SJCRH30 (cell line): Measurements from ENCODE around the gene FHIT. TPM values are rescaled to one million over a fixed set of nuclear protein-coding genes. Genes with fewer than 3 reads are reported as not detected.

Source experiments
- DNase-seq, 2 experiments: peaks; one replicate each; pipeline ENCODE4 v3.0.0-alpha.2; 2015 to 2020
- H3K27ac ChIP-seq: fragments of 250-450 bp; sonication (Bioruptor Pico); 2 replicates; pipeline ENCODE4 v1.5.1; 2020; ENCODE audit warnings: mild to moderate bottlenecking, moderate library complexity
- H3K27me3 ChIP-seq: fragments of 250-450 bp; sonication (Bioruptor Pico); 2 replicates; pipeline ENCODE4 v1.5.1; 2020; ENCODE audit warnings: mild to moderate bottlenecking, moderate library complexity
- H3K36me3 ChIP-seq: fragments of 250-450 bp; sonication (Bioruptor Pico); 2 replicates; pipeline ENCODE4 v1.5.1; 2020; ENCODE audit warnings: mild to moderate bottlenecking, moderate library complexity
- H3K4me1 ChIP-seq: fragments of 250-450 bp; sonication (Bioruptor Pico); 2 replicates; pipeline ENCODE4 v1.5.1; 2020; ENCODE audit warnings: mild to moderate bottlenecking, moderate library complexity
- H3K4me3 ChIP-seq: fragments of 250-450 bp; sonication (Bioruptor Pico); 2 replicates; pipeline ENCODE4 v1.5.1; 2020; ENCODE audit warnings: mild to moderate bottlenecking, moderate library complexity
- H3K9me3 ChIP-seq: fragments of 250-450 bp; sonication (Bioruptor Pico); replicated peaks from 2 replicates; pipeline ENCODE4 v1.5.1; 2020; ENCODE audit warnings: mild to moderate bottlenecking, moderate library complexity
- total RNA-seq: library from RNA; depleted of rRNA; stranded (reverse); fragments of >200 nt; shearing (Covaris generic); gene quantifications from 2 replicates; pipeline ENCODE4 v1.2.3, GENCODE V29; 2014

FHIT gene
- total RNA-seq, 1 experiment from 2014 or later = 2.2 TPM

DNA sequence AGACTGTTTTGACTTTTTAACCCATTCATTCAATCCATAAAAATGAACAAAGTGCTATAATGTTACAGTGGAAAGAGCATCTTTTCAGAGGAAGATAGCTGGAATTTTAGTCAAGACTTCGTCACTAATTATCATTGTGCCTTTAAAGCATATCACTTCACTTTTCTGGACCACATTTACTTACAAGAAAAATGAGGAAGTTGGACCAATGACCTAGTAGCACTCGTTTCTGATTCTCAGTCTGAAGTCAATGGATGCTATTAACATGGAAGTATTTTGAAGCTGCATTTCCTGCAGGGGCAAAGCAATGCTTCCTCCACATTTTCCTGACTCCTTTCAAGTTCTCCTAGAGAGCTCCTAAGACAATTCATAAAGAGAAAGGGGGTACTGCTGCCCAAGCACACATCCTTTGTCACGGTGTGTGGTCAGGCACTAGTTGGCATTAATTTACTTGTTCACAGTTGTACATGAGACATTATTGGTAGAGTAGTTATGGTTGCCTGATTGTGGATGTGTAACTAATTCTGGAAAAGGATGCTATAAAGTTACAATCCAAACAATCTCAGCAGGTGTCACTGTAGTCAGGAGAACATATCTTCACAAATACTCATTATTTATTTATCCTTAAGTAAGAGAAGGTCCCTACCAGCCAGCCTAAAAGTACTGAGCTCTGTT is 1049.1 kb downstream of the FHIT start:
- Histone ChIP-seq H3K4me3 (no peak overlapping the region), H3K27me3 (no peaks in the 10 kb centered on the region), H3K4me1 (no peaks in the 10 kb centered on the region), H3K27ac (no peak overlapping the region), H3K9me3 (no peaks in the 10 kb centered on the region), H3K36me3 (no peaks in the 10 kb centered on the region)
- DNase-seq = peak in 1 of 2 experiments; percentile 11

DNA sequence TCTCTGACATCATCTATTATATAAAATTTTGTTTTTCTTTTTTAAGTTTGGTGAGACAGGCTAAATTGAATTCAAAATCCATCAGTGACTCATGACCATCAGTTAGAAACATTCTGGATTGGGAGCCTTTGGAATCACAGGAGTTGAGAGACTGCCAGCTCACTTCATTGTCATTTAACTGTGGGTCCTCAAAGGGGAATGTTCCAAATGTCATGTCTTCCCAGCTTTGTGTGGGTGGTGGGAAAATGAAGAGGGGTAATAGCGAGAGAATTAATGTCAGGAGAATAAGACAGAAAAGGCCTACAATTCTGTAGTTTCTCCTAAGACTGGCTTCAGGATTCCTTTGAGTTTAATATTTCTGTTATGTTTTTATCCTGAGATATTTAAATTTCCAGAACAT is 1051.9 kb downstream of the FHIT start:
- Histone ChIP-seq H3K4me1 (no peaks in the 10 kb centered on the region), H3K9me3 (no peaks in the 10 kb centered on the region), H3K27me3 (no peaks in the 10 kb centered on the region), H3K36me3 (no peaks in the 10 kb centered on the region), H3K4me3 (no peak overlapping the region), H3K27ac (no peak overlapping the region)
- no peak for DNase-seq

DNA sequence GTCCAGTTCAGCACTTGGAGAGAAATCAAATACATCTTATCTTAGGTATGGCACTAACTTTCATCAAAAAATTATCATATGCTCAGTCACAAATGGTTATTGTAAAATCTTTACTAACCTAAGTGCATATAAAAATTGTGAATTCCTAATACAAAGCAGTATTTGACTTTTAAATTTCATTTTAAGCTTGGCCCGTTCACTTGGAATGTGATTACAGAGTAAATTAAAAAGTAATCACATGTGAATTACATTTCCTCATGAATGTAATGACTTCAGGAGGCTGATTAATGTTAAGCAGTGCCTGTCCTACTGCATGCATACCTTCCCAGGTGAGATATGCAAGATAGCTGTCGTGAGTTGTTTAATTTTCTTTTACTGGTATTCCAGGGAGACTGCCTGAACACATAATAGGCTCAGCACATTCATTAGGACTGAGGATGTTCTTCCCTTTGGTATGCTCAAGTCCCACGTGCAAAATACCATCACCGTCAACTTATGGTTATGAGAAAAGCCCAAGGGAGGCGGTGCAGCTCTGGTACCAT is 1053.0 kb downstream of the FHIT start:
- H3K9me3 ChIP-seq = no peaks in the 10 kb centered on the region
- no peaks in the 10 kb centered on the region for H3K27me3 ChIP-seq
- no peak for DNase-seq
- H3K36me3 ChIP-seq = no peaks in the 10 kb centered on the region
- H3K4me1 ChIP-seq = no peaks in the 10 kb centered on the region
- no peak overlapping the region for H3K27ac ChIP-seq
- no peak overlapping the region for H3K4me3 ChIP-seq

DNA sequence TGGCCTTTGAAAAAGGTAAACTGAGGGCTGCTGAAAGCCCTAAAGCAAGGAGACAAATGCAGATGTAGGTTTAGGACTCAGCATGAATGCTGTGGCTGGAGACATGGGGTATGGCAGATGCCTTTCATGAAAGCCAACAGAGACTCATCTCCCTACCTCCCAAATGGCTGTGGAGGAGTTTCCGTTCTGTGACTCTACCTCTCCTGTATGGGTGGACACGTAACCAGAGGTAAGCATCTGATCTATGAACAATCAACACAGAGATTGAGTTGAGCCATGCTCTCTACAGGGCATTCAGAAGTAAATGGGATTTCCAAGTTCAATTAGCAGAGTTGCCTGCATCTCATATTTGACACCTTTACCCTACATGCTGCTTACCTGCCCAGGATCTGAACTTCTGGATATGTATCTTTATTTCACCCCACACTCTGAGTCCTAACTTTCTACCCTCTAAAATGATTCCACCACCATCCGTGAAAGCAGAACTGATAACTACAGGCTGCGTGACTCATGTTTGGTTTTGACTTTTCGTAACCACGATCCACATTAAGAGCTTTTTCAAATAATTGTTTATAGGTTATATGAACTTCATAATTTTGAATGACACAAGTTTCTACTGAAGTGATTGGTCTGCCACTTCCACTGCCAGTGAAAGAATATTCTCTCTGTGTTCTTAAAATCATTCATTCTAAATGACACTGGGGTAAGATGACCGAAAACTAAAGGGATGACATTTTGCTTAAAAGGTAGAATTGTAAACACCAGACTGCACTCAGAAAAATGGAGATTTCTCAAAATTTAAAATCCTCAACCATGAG is 1058.7 kb downstream of the FHIT start:
- Histone ChIP-seq H3K27me3 (no peaks in the 10 kb centered on the region), H3K9me3 (no peaks in the 10 kb centered on the region), H3K27ac (no peak overlapping the region), H3K4me1 (no peaks in the 10 kb centered on the region), H3K4me3 (no peak overlapping the region), H3K36me3 (no peaks in the 10 kb centered on the region)
- DNase-seq = no peak

DNA sequence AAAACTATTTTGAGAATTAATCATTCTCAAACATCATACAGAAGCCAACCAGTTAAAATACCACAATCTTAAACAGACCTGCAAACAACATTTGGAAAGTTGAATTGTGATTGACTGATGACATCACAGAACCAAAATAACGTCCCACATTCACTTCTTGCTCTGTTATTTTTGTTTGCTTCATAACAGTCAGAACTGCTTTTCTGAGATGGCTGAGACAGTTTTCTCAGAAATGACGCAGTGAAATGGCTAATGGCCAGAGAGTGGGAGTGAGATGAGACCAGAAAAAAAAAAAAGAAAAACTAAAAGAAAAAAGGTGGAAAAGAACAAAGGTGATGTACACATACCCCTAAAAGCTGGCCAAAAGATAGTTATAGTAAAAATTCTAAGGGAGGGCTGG is 1061.2 kb downstream of the FHIT start:
- DNase-seq = no peak
- Histone ChIP-seq H3K4me1 (no peaks in the 10 kb centered on the region), H3K4me3 (no peak overlapping the region), H3K27ac (no peak overlapping the region), H3K27me3 (no peaks in the 10 kb centered on the region), H3K36me3 (no peaks in the 10 kb centered on the region), H3K9me3 (no peaks in the 10 kb centered on the region)

DNA sequence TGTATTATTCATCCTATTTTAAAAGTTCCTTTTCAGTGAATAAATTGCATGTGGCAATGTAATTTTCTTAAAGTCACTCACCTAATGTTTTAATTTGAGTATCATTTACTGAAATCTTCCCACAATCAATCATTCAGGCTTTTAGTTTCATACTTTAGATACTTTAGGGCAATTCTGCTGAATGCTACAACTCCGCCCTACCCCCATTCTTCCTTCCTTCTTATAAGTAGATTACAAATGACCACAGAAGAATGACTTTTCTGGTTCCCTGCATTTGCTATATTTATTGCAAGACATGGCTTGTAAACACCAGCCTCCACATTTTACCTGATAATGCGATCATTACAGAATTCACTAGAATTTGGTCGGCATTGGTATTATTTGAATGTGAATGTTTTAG is 1061.9 kb downstream of the FHIT start:
- Histone ChIP-seq H3K4me3 (no peak overlapping the region), H3K36me3 (no peaks in the 10 kb centered on the region)
- no peak for DNase-seq

DNA sequence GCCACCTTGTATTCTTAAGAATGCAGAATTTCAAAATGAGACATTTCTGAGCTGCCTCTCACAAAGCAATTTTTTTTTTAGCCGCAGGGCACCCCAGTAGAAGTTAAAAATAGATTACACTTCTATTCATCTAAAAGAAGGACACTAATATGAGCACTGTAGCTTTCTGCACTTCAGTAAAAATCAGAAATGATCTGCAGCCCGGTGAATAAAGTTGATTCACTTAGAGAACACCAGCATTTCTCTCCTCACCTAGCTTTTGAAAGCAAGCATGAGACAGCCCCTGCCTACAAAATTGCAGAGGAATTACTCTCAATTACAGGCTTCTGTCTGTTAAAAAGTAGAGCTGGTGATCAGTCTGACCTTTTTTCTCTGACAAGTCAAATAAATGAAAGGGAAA is 1062.4 kb downstream of the FHIT start:
- H3K4me1 ChIP-seq = no peaks in the 10 kb centered on the region
- no peak overlapping the region for H3K4me3 ChIP-seq
- H3K27me3 ChIP-seq = no peaks in the 10 kb centered on the region
- no peaks in the 10 kb centered on the region for H3K9me3 ChIP-seq
- no peak overlapping the region for H3K27ac ChIP-seq
- no peaks in the 10 kb centered on the region for H3K36me3 ChIP-seq
- DNase-seq = no peak

More for the DNA sequence above, 1061.9 kb downstream of the FHIT start:
- no peaks in the 10 kb centered on the region for H3K9me3 ChIP-seq
- no peaks in the 10 kb centered on the region for H3K4me1 ChIP-seq
- no peaks in the 10 kb centered on the region for H3K27me3 ChIP-seq
- H3K27ac ChIP-seq = no peak overlapping the region

DNA sequence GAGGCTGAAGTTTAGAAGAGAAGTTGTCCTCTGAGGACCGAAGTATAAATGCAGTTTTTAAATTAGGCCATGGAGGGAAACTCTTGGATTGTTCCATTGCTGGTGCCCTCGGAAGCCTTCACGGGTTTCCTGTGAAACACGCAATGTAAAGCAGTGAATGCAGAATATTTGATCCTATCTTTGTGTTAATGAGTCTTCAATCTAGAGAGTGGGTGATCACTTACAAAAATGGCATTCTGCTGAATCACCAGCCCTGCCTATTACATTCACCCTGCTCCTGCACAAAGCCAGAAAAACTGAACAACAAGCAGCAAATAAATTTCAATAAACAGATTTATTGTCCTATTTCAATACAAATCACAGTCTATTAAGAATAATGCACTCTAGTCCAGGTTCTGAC is 1063.9 kb downstream of the FHIT start:
- Histone ChIP-seq H3K4me1 (no peaks in the 10 kb centered on the region), H3K36me3 (no peaks in the 10 kb centered on the region), H3K4me3 (no peak overlapping the region), H3K27me3 (no peaks in the 10 kb centered on the region), H3K9me3 (no peaks in the 10 kb centered on the region), H3K27ac (no peak overlapping the region)
- no peak for DNase-seq

DNA sequence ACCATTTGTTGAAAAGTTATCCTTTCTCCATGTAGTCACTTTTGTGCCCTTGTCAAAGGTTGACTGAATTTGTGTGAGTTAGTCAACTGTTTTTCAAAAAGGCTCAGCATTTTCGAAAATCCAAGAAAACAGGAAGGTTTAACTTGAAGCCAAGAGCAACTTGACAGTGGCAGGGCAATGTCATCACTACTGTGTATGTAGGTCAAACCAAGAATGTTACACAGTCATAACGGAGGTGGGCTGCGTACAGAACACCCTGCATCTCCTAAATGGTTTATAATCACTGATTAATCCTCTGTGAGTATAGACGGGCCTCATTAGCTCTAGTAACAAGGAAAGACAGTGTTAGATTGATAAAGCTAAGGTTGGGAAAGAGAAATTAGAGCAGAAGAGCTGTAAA is 1064.9 kb downstream of the FHIT start:
- Histone ChIP-seq H3K9me3 (no peaks in the 10 kb centered on the region), H3K27ac (no peak overlapping the region), H3K36me3 (no peaks in the 10 kb centered on the region), H3K4me3 (no peak overlapping the region), H3K27me3 (no peaks in the 10 kb centered on the region), H3K4me1 (no peaks in the 10 kb centered on the region)
- no peak for DNase-seq

DNA sequence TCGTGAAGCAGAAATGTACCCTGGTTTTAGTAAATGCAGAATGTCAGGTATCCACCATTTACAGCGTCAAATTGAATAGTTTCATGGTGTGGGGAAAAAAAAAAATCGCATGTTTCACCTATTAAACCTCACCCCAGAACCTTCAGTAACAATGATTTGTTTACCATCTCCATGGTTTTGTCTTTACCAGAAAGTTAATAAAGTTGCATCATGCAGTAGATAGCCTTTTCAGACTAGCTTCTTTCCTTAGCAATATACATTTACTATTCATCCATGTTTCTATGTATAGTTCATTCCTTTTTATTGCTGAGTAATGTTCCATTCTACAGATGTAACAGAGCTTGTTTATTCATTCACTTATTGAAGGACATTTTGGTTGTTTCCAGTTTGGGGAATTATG is 1066.1 kb downstream of the FHIT start:
- Histone ChIP-seq H3K4me1 (no peaks in the 10 kb centered on the region), H3K27me3 (no peaks in the 10 kb centered on the region), H3K36me3 (no peaks in the 10 kb centered on the region), H3K27ac (no peak overlapping the region), H3K4me3 (no peak overlapping the region), H3K9me3 (no peaks in the 10 kb centered on the region)
- no peak for DNase-seq

DNA sequence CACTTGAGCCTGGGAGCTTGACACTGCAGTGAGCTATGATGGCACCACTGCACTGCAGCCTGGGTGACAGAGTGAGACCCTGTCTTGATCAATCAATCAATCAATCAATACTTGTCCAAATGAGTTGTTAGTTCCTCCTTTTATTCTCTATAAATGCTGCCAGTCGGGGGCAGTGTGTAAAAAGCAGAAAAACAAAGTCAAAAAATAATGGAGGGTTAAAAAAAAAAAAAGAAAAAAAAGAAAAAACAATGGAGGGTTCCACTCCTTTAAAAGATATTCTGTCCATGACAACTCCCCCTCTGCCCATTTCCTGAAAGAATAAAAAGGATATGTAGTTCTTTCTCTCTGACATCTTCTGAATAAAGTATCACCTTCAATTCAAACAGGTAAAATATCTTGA is 1068.6 kb downstream of the FHIT start:
- H3K4me3 ChIP-seq = no peak overlapping the region
- no peak for DNase-seq
- no peaks in the 10 kb centered on the region for H3K4me1 ChIP-seq

DNA sequence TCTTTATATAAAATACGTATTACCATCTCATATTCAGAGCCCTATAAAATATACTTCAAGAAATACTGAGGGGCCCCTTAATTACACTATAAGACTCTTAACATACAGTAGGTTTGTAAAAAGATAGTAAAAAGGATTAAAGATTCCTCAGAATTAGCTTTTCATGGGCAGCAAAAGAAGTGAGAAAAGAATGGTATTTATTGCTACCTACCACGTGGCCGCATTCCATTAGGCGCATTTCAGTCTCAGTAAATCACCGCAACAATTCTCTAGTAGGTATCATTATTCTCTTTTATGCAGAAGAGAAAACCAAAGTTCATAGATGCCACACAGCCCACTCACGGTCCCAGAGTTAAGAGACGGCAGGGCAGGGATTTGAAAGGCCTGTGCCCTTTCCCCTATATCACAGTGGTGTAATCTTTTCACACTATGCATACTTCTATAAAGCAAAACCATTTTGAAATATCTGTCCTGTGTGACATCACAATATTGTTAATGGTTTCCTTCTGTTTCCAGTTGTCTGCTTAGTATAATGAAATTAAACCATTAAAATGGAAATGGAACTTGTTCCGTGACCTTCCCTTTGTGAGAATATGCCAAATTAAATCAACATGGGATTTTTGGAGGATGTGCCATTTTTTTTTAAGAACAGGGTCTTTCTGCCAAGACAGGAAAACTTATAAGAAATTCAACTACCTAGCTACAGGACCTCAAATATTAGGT is 1072.2 kb downstream of the FHIT start:
- Histone ChIP-seq H3K4me1 (no peaks in the 10 kb centered on the region), H3K27ac (no peak overlapping the region), H3K4me3 (no peak overlapping the region), H3K36me3 (no peaks in the 10 kb centered on the region), H3K9me3 (no peaks in the 10 kb centered on the region), H3K27me3 (no peaks in the 10 kb centered on the region)
- DNase-seq = no peak

More for the DNA sequence above, 1068.6 kb downstream of the FHIT start:
- Histone ChIP-seq H3K36me3 (no peaks in the 10 kb centered on the region), H3K9me3 (no peaks in the 10 kb centered on the region), H3K27me3 (no peaks in the 10 kb centered on the region), H3K27ac (no peak overlapping the region)

DNA sequence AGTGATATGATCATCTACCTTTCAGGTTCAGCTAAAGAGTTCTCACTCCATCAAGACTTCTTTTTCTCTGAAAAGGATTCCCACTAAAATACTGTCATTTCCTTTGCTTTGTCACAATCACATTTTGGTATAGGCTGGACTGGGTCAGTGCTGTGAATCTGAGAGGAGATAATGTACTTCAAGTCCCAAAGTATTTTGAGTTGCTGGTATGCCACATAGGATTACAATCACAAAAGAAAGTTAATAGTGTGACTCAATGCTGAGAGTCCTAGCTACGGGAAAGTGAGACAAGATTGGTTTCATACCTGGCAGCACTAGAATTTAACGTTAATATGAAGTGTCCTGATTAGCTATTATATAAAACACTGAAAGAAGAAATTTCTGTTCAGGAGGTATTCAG is 1073.5 kb downstream of the FHIT start:
- Histone ChIP-seq H3K36me3 (no peaks in the 10 kb centered on the region), H3K9me3 (no peaks in the 10 kb centered on the region), H3K27ac (no peak overlapping the region), H3K27me3 (no peaks in the 10 kb centered on the region), H3K4me3 (no peak overlapping the region), H3K4me1 (no peaks in the 10 kb centered on the region)
- no peak for DNase-seq

DNA sequence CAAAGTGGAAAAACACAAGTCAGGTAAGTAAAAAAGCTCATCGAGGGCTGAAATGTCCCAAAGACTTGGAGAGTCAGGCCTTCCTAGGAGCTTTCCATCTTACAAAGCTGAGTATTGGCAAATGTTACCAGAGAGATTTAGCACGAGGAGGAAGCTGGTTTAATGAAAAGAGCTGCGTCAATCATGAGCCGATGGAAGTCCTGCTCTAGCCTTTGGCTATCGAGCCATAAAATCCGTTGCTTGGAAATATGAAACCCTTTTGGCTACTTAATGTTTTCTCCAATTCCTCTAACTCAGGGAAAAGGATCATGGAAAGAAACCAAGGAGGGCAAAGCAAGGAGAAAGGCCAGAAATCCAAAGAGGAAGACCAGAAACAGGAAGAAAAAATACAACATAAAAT is 1074.6 kb downstream of the FHIT start:
- Histone ChIP-seq H3K27me3 (no peaks in the 10 kb centered on the region), H3K4me1 (no peaks in the 10 kb centered on the region), H3K9me3 (no peaks in the 10 kb centered on the region), H3K36me3 (no peaks in the 10 kb centered on the region), H3K27ac (no peak overlapping the region), H3K4me3 (no peak overlapping the region)
- no peak for DNase-seq

DNA sequence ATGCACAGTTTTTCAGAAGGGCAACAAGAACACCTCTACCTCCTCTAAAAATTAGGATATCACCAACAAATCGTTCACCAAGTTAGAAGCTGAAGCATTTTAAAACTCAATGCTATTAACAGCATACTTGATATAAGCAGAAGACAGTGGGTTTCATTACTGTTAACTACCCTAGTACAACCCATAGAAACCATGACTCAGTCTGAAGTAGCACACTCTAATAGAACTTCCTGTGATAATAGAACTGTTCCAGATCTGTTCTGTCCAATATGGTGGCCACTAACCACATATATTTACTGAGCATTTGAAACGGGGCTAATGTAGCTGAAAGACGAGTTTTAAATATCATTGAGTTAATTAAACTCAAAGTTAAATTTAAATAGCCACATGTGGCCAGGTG is 1075.6 kb downstream of the FHIT start:
- no peak overlapping the region for H3K27ac ChIP-seq

More for the DNA sequence above, 1075.6 kb downstream of the FHIT start:
- no peaks in the 10 kb centered on the region for H3K9me3 ChIP-seq
- no peaks in the 10 kb centered on the region for H3K27me3 ChIP-seq
- H3K4me3 ChIP-seq = no peak overlapping the region
- H3K4me1 ChIP-seq = no peaks in the 10 kb centered on the region
- H3K36me3 ChIP-seq = no peaks in the 10 kb centered on the region
- DNase-seq = no peak
